Caco-2 (cell line): ENCODE data around the gene UNC79. TPM values are rescaled to one million over a fixed set of nuclear protein-coding genes. Genes with fewer than 3 reads are reported as not detected.

ENCODE experiments used
- BruUV-seq: library from RNA; stranded (reverse); fragments of 400-500 nt; replicated peaks from 2 replicates; lab custom pipeline; 2021; lab: Mats Ljungman, UMichigan
- CTCF ChIA-PET: fragments of 300-600 bp; sonication (Branson Sonifier 250); formaldehyde crosslinking; loops from one replicate; lab custom pipeline; 2022; ENCODE audit warnings: antibody characterized with exemption; lab: Charles Lee
- POLR2A ChIA-PET: fragments of 300-600 bp; sonication (Branson Sonifier 250); formaldehyde crosslinking; loops from one replicate; lab custom pipeline; 2022; ENCODE audit warnings: antibody characterized with exemption; lab: Charles Lee
- DNase-seq, 2 experiments: peaks; one replicate each; pipeline versions ENCODE4 v3.0.0 to v3.0.0-alpha.2; 2020 to 2022
- H3K27me3 ChIP-seq: replicated peaks from 2 replicates; pipeline ENCODE4 v1.6.0; 2011; ENCODE audit warnings: low read length; ENCODE audit not compliant: control insufficient read depth, insufficient read depth
- H3K36me3 ChIP-seq: 2 replicates; pipeline ENCODE4 v1.5.1; 2011; ENCODE audit warnings: low read length; ENCODE audit not compliant: control insufficient read depth, insufficient read depth
- H3K4me1 ChIP-seq: fragments of 250-450 bp; sonication (Bioruptor Pico); 2 replicates; pipeline ENCODE4 v1.5.1; 2020; ENCODE audit warnings: mild to moderate bottlenecking
- H3K4me3 ChIP-seq: 2 replicates; pipeline ENCODE4 v1.5.1; 2011; ENCODE audit warnings: low read depth, mild to moderate bottlenecking, control low read depth, low read length
- H3K9me3 ChIP-seq: fragments of 250-450 bp; sonication (Bioruptor Pico); 2 replicates; pipeline ENCODE4 v1.5.1; 2020; ENCODE audit warnings: mild to moderate bottlenecking, moderate library complexity
- H3K27ac Mint-ChIP-seq: one replicate; pipeline ENCODE4 v1.8.0; 2022; ENCODE audit warnings: mixed read lengths; ENCODE audit not compliant: unreplicated experiment
- H3K27me3 Mint-ChIP-seq: one replicate; pipeline ENCODE4 v1.8.0; 2022; ENCODE audit warnings: mixed read lengths; ENCODE audit not compliant: insufficient read depth, unreplicated experiment
- H3K36me3 Mint-ChIP-seq: one replicate; pipeline ENCODE4 v1.8.0; 2022; ENCODE audit warnings: mild to moderate bottlenecking, mixed read lengths; ENCODE audit not compliant: insufficient read depth, unreplicated experiment
- H3K4me1 Mint-ChIP-seq: one replicate; pipeline ENCODE4 v1.8.0; 2022; ENCODE audit warnings: low read depth, mixed read lengths; ENCODE audit not compliant: unreplicated experiment
- H3K4me3 Mint-ChIP-seq: one replicate; pipeline ENCODE4 v1.8.0; 2022; ENCODE audit warnings: mild to moderate bottlenecking, moderate library complexity, mixed read lengths; ENCODE audit not compliant: unreplicated experiment
- H3K9me3 Mint-ChIP-seq: one replicate; pipeline ENCODE4 v1.8.0; 2022; ENCODE audit warnings: mixed read lengths; ENCODE audit not compliant: unreplicated experiment
- CTCF ChIP-seq, 2 experiments: fragments of 200-600 bp in 1 of 2; IDR thresholded peaks; 1 replicate in 1 of 2; 2 replicates in 1 of 2; pipeline versions ENCODE4 v1.5.1 to v1.8.0; 2011 to 2022; ENCODE audit warnings: antibody characterized with exemption in 1 of 2, control low read depth in 1 of 2, inconsistent platforms in 1 of 2, low read depth in 1 of 2, low read length in 1 of 2, mild to moderate bottlenecking in 1 of 2, moderate library complexity in 1 of 2; ENCODE audit not compliant: insufficient read depth in 1 of 2, severe bottlenecking in 1 of 2, unreplicated experiment in 1 of 2
- intact Hi-C: fragments of 100-400 bp; cut with micrococcal nuclease; formaldehyde crosslinking; loops from one replicate; pipeline ENCODE4 v1.10.0; 2022; ENCODE audit not compliant: unreplicated experiment
- total RNA-seq: library from RNA; stranded (reverse); gene quantifications from 2 replicates; pipeline ENCODE4 v1.2.3, GENCODE V29; 2022

UNC79 gene
- total RNA-seq, 1 experiment from 2014 or later, result 0.07 TPM

GRCh38 chr14:93395231-93395630 is 35.5 kb upstream of the UNC79 start:
- no peaks in the 10 kb centered on the region for H3K36me3 Mint-ChIP-seq
- CTCF ChIA-PET, result no interaction called here
- no TSS peak for BruUV-seq
- intact Hi-C loops, result no loop called here
- no peaks in the 10 kb centered on the region for H3K4me1 Mint-ChIP-seq
- H3K27me3 Mint-ChIP-seq, result peaks cover 14% of the 10 kb centered on the region
- no peaks in the 10 kb centered on the region for H3K36me3 ChIP-seq
- DNase-seq, result no peak
- POLR2A ChIA-PET, result no interaction called here
- no peak overlapping the region for H3K27ac Mint-ChIP-seq
- H3K9me3 Mint-ChIP-seq, result peaks cover 10% of the 10 kb centered on the region
- no peaks in the 10 kb centered on the region for H3K27me3 ChIP-seq
- no peak overlapping the region for H3K4me3 Mint-ChIP-seq
- no peak for TF ChIP-seq CTCF (IDR thresholded peaks at IDR 0.05; ENCODE audit: insufficient read depth in 1 of 2, low read depth in 1 of 2, low read length in 1 of 2, severe bottlenecking in 1 of 2, unreplicated experiment in 1 of 2)
- H3K4me3 ChIP-seq, result no peak overlapping the region
- peaks cover 4% of the 10 kb centered on the region; the same call in 1 of the 2 replicates for H3K9me3 ChIP-seq
- H3K4me1 ChIP-seq, result no peaks in the 10 kb centered on the region

- TF ChIP-seq CTCF (IDR thresholded peaks at IDR 0.05; ENCODE audit: insufficient read depth in 1 of 2, low read depth in 1 of 2, low read length in 1 of 2, severe bottlenecking in 1 of 2, unreplicated experiment in 1 of 2), result no peak
- no TSS peak for BruUV-seq
- no peaks in the 10 kb centered on the region for H3K36me3 ChIP-seq
- no peaks in the 10 kb centered on the region for H3K4me1 Mint-ChIP-seq
- H3K27me3 ChIP-seq, result no peaks in the 10 kb centered on the region
- no peak overlapping the region for H3K4me3 ChIP-seq
- POLR2A ChIA-PET, result no interaction called here
- intact Hi-C loops, result no loop called here
- DNase-seq, result no peak
- H3K27ac Mint-ChIP-seq, result no peak overlapping the region
- H3K9me3 ChIP-seq, result peaks cover 4% of the 10 kb centered on the region; the same call in 1 of the 2 replicates
- CTCF ChIA-PET, result no interaction called here
- no peaks in the 10 kb centered on the region for H3K4me1 ChIP-seq
- H3K4me3 Mint-ChIP-seq, result no peak overlapping the region
- H3K27me3 Mint-ChIP-seq, result peaks cover 18% of the 10 kb centered on the region
- peaks cover 10% of the 10 kb centered on the region for H3K9me3 Mint-ChIP-seq
- no peaks in the 10 kb centered on the region for H3K36me3 Mint-ChIP-seq
These were observed 34.3 kb upstream of the UNC79 start for GRCh38 chr14:93396456-93396855.

- CTCF ChIA-PET, result no interaction called here
- H3K4me3 Mint-ChIP-seq, result no peak overlapping the region
- H3K4me1 ChIP-seq, result no peaks in the 10 kb centered on the region
- H3K36me3 ChIP-seq, result no peaks in the 10 kb centered on the region
- no peak for DNase-seq
- peaks cover 28% of the 10 kb centered on the region for H3K27me3 Mint-ChIP-seq
- H3K4me3 ChIP-seq, result no peak overlapping the region
- H3K36me3 Mint-ChIP-seq, result no peaks in the 10 kb centered on the region
- POLR2A ChIA-PET, result no interaction called here
- H3K9me3 ChIP-seq, result peaks cover 4% of the 10 kb centered on the region; the same call in 1 of the 2 replicates
- intact Hi-C loops, result no loop called here
- no peak for TF ChIP-seq CTCF (IDR thresholded peaks at IDR 0.05; ENCODE audit: insufficient read depth in 1 of 2, low read depth in 1 of 2, low read length in 1 of 2, severe bottlenecking in 1 of 2, unreplicated experiment in 1 of 2)
- BruUV-seq, result no TSS peak
- H3K4me1 Mint-ChIP-seq, result no peaks in the 10 kb centered on the region
- H3K27ac Mint-ChIP-seq, result no peak overlapping the region
- H3K9me3 Mint-ChIP-seq, result peaks cover 10% of the 10 kb centered on the region
- no peaks in the 10 kb centered on the region for H3K27me3 ChIP-seq
These were observed 32.2 kb upstream of the UNC79 start for GRCh38 chr14:93398491-93398890.
